ENCODE data around the gene NRP1.

- TF ChIP-seq CTCF (IDR thresholded peaks at IDR 0.05 in 4 of 5, conservative IDR thresholded peaks at IDR 0.05 in 1 of 5) (no peak), POLR2A (IDR thresholded peaks at IDR 0.05) (no peak)
Observed at GRCh38 chr10:33256458-33256857, 78.0 kb downstream of the NRP1 start.
